ENCODE results near the gene SLC49A3.

The SLC49A3 gene

DNA sequence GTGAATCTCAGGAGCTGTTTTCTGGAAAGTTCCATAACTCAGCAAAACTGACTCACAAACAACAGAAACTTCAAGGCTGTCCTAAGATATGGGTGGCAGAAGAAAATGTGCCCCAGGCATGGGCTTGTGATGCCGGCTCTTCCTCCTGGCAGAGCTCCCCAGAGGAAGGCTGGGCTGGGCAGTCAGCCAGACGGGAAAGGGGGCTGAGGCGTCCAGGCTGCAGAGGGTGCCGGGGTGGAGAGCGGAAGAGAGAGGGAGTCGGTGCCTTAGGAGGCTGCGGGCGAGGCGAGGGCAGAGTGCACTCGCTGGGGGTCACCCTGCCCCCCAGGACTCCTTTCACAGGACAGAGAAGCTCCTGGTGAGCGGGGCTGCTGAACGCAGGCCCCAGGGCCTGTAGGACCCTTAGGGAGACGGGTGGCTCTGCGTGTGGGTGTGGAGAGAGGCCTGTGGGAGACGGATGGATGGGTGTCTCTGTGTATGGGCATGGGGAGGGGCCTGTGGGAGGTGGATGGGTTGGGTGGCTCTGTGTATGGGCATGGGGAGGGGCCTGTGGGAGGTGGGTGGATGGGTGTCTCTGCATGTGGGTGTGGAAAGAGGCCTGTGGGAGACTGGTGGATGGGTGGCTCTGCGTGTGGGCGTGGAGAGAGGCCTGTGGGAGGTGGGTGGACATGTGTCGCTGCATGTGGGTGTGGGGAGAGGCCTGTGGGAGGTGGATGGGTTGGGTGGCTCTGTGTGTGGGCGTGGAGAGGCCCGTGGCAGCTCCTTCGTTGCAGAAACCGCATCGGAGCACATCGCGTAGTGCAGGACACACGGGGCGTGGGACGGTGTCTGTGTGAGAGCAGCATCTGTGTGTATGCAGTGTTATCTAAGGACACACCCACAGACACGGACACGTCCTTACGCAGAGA is 32.6 kb upstream of the SLC49A3 start:
- TF ChIP-seq, protein P1, sequence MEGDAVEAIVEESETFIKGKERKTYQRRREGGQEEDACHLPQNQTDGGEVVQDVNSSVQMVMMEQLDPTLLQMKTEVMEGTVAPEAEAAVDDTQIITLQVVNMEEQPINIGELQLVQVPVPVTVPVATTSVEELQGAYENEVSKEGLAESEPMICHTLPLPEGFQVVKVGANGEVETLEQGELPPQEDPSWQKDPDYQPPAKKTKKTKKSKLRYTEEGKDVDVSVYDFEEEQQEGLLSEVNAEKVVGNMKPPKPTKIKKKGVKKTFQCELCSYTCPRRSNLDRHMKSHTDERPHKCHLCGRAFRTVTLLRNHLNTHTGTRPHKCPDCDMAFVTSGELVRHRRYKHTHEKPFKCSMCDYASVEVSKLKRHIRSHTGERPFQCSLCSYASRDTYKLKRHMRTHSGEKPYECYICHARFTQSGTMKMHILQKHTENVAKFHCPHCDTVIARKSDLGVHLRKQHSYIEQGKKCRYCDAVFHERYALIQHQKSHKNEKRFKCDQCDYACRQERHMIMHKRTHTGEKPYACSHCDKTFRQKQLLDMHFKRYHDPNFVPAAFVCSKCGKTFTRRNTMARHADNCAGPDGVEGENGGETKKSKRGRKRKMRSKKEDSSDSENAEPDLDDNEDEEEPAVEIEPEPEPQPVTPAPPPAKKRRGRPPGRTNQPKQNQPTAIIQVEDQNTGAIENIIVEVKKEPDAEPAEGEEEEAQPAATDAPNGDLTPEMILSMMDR (IDR thresholded peaks at IDR 0.05; ENCODE audit: extremely low read depth, insufficient read depth, missing control alignments): no peak
- DNase-seq (ENCODE audit: low spot score): no peak
- in situ Hi-C loops (cut with MboI; ENCODE audit: low pct_unique_long_range_greater_than_20kb, low sequenced_read_pairs, unreplicated experiment): no loop called here

- in situ Hi-C loops (cut with MboI; ENCODE audit: low pct_unique_long_range_greater_than_20kb, low sequenced_read_pairs, unreplicated experiment): no loop called here
- no peak for DNase-seq (ENCODE audit: low spot score)
- TF ChIP-seq, protein P1 (IDR thresholded peaks at IDR 0.05; ENCODE audit: extremely low read depth, insufficient read depth, missing control alignments): no peak
Measured at GRCh38 chr4:720111-720860, 31.3 kb upstream of the SLC49A3 start.

GRCh38 chr4:718460-718859 is 29.5 kb upstream of the SLC49A3 start:
- no peak for DNase-seq (ENCODE audit: low spot score)
- in situ Hi-C loops (cut with MboI; ENCODE audit: low pct_unique_long_range_greater_than_20kb, low sequenced_read_pairs, unreplicated experiment): no loop called here
- TF ChIP-seq, protein P1 (IDR thresholded peaks at IDR 0.05; ENCODE audit: extremely low read depth, insufficient read depth, missing control alignments): no peak

GRCh38 chr4:717601-718320 is 28.8 kb upstream of the SLC49A3 start:
- in situ Hi-C loops (cut with MboI; ENCODE audit: low pct_unique_long_range_greater_than_20kb, low sequenced_read_pairs, unreplicated experiment): no loop called here
- TF ChIP-seq, protein P1 (IDR thresholded peaks at IDR 0.05; ENCODE audit: extremely low read depth, insufficient read depth, missing control alignments): no peak
- DNase-seq (ENCODE audit: low spot score): no peak

DNA sequence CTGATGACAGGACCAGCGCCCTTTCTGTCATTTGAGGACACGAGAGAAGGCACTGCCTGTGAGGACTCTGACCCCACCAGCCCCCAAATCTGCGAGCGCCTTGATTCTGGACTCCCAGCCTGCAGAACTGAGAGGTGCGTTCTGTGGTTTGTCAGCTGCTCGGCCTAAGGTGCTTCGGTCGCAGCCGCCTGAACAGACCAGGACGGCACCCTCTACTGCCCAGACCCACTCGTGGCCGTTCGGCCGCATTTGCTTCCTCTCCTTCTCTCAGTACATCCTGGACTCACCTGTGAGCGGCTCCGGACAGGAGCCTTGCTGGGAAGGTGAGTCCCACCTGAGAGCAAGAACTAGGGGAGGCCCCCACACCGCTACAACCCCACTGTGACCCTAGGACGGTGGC is 25.1 kb upstream of the SLC49A3 start:
- TF ChIP-seq, protein P1 (IDR thresholded peaks at IDR 0.05; ENCODE audit: extremely low read depth, insufficient read depth, missing control alignments): no peak
- DNase-seq (ENCODE audit: low spot score): no peak
- in situ Hi-C loops (cut with MboI; ENCODE audit: low pct_unique_long_range_greater_than_20kb, low sequenced_read_pairs, unreplicated experiment): no loop called here

- in situ Hi-C loops (cut with MboI; ENCODE audit: low pct_unique_long_range_greater_than_20kb, low sequenced_read_pairs, unreplicated experiment): no loop called here
- DNase-seq (ENCODE audit: low spot score): no peak
- TF ChIP-seq, protein P1 (IDR thresholded peaks at IDR 0.05; ENCODE audit: extremely low read depth, insufficient read depth, missing control alignments): no peak
Measured at GRCh38 chr4:712916-713632, 24.1 kb upstream of the SLC49A3 start.
